GM12878 (cell line): ENCODE data around the gene RYR2. TPM values are rescaled to one million over a fixed set of nuclear protein-coding genes. Genes with fewer than 3 reads are reported as not detected.

ENCODE experiments used
- ATF2 ChIP-seq: IDR thresholded peaks from 2 replicates; pipeline ENCODE4 v1.6.1; 2012; ENCODE audit warnings: low read length, inconsistent platforms
- E2F8 ChIP-seq: fragments of 450-650 bp; IDR thresholded peaks from 2 replicates; pipeline ENCODE4 v1.6.1; 2018; ENCODE audit warnings: mild to moderate bottlenecking, low read depth, moderate library complexity; ENCODE audit not compliant: partially characterized antibody
- ESRRA ChIP-seq: IDR thresholded peaks from 2 replicates; pipeline ENCODE4 v1.6.1; 2012; ENCODE audit warnings: mild to moderate bottlenecking, low read length, improper control_type of control experiment
- SUZ12 ChIP-seq: fragments of 200-600 bp; sonication (generic); IDR thresholded peaks from one replicate; pipeline ENCODE4 v1.6.1; 2018; ENCODE audit warnings: antibody characterized with exemption, mild to moderate bottlenecking; ENCODE audit not compliant: unreplicated experiment
- ZBTB11 ChIP-seq: fragments of 450-650 bp; formaldehyde crosslinking; IDR thresholded peaks from 2 replicates; pipeline ENCODE4 v1.5.0; 2022; ENCODE audit warnings: mild to moderate bottlenecking, missing genetic modification characterization
- polyA plus RNA-seq, 11 experiments: library from polyadenylated mRNA; depleted of rRNA in 4 of 11; unstranded in 6 of 11; stranded (reverse) in 5 of 11; fragments of >200 nt; fragmentation: Nextera tagmentation in 4 of 11; fragmentation: Illumina TruSeq in 1 of 11; extraction: Ambion mirVana in 4 of 11; extraction: Trizol in 1 of 11; gene quantifications; 1 replicate in 1 of 11; 2 replicates in 10 of 11; pipeline versions ENCODE4 v1.2.1 to v1.2.3, GENCODE V29; 2011 to 2016; ENCODE audit warnings: inconsistent platforms in 2 of 11, missing spikeins in 2 of 11, low read depth in 1 of 11
- total RNA-seq, 4 experiments: library from RNA; depleted of rRNA in 3 of 4; stranded (reverse); fragments of >200 nt in 3 of 4; fragmentation: Illumina TruSeq in 1 of 4; extraction: Trizol in 1 of 4; gene quantifications; 2 replicates each; pipeline versions ENCODE4 v1.2.1 to v1.2.3, GENCODE V29; 2013 to 2021

RYR2 gene
- total and polyA plus RNA-seq, 10 of the 15 experiments (the other 5 are each of a cell fraction or from before 2014, with no cell fraction given) = 0.01 to 0.04 TPM; not detected in 8

GRCh38 chr1:237478842-237479241 is 436.9 kb downstream of the RYR2 start (continued):
- TF ChIP-seq E2F8 (no peak), SUZ12 (no peak), ZBTB11 (no peak), ATF2 (no peak), ESRRA (no peak)
- TF ChIP-seq, all 136 proteins: peak for 0
